ENCODE results near the gene TIMM17B.

GRCh38 chrX:48902135-48902534 lies 4.6 kb upstream of the TIMM17B start:
- no peak for TF ChIP-seq CTCF (IDR thresholded peaks at IDR 0.05)
- no peak for TF ChIP-seq POLR2A (IDR thresholded peaks at IDR 0.05)
